Ureter (tissue), 1 donor: Measurements from ENCODE around the gene CGGBP1. TPM values are rescaled to one million over a fixed set of nuclear protein-coding genes. Genes with fewer than 3 reads are reported as not detected.

Source experiments
- DNase-seq: peaks from one replicate; pipeline ENCODE4 v3.0.0-alpha.2; 2020; ENCODE audit warnings: low spot score
- total RNA-seq: library from RNA; stranded (reverse); gene quantifications from one replicate; pipeline ENCODE4 v1.2.4, GENCODE V29; 2023
- donor health status: DM: yes; HTN: yes; CAD: no.

CGGBP1 gene
- 70.1 TPM for total RNA-seq

GRCh38 chr3:88058581-88059379, at the start of gene CGGBP1, which contains the start of gene ZNF654:
Gene CGGBP1 (minus strand): TSS chr3:88059005. CDS start chr3:88055976, 3,029 bp downstream.
Gene ZNF654 (plus strand): TSS chr3:88059255. CDS start chr3:88059320, 65 bp downstream.
- DNase-seq = peak; percentile 100

GRCh38 chr3:88105325-88105724, 46.5 kb upstream of the CGGBP1 start:
- DNase-seq = no peak

- DNase-seq = no peak
These were observed 42.3 kb upstream of the CGGBP1 start for GRCh38 chr3:88101142-88101541.

- DNase-seq = no peak
These were observed 34.5 kb upstream of the CGGBP1 start for GRCh38 chr3:88093266-88093665.

GRCh38 chr3:88092270-88092669, 33.5 kb upstream of the CGGBP1 start:
- DNase-seq = no peak

GRCh38 chr3:88090681-88091080, 31.9 kb upstream of the CGGBP1 start:
- no peak for DNase-seq

GRCh38 chr3:88084097-88084501, 25.3 kb upstream of the CGGBP1 start:
- DNase-seq = no peak

GRCh38 chr3:88082854-88083253, 24.0 kb upstream of the CGGBP1 start:
- DNase-seq = no peak

GRCh38 chr3:88078932-88079331, 20.1 kb upstream of the CGGBP1 start:
- no peak for DNase-seq

- no peak for DNase-seq
These were observed 17.9 kb upstream of the CGGBP1 start for GRCh38 chr3:88076712-88077111.

GRCh38 chr3:88075497-88075896, 16.7 kb upstream of the CGGBP1 start:
- DNase-seq = no peak

- no peak for DNase-seq
These were observed 16.3 kb upstream of the CGGBP1 start for GRCh38 chr3:88075072-88075471.

GRCh38 chr3:88061746-88062145, 2.9 kb upstream of the CGGBP1 start:
- no peak for DNase-seq

GRCh38 chr3:88059380-88060170, 770 bp upstream of the CGGBP1 start:
- DNase-seq = peak; percentile 46

GRCh38 chr3:88058306-88058580, 562 bp downstream of the CGGBP1 start:
- DNase-seq = no peak

GRCh38 chr3:88057630-88058305, 1.0 kb downstream of the CGGBP1 start:
- peak; percentile 43 for DNase-seq

GRCh38 chr3:88046766-88047165, 12.0 kb downstream of the CGGBP1 start:
- no peak for DNase-seq

GRCh38 chr3:88044411-88044810, 14.4 kb downstream of the CGGBP1 start:
- no peak for DNase-seq

GRCh38 chr3:88041005-88041404, 17.8 kb downstream of the CGGBP1 start:
- no peak for DNase-seq

GRCh38 chr3:88040529-88040928, 18.3 kb downstream of the CGGBP1 start:
- DNase-seq = no peak

- DNase-seq = no peak
These were observed 20.2 kb downstream of the CGGBP1 start for GRCh38 chr3:88038566-88038965.

- no peak for DNase-seq
These were observed 22.6 kb downstream of the CGGBP1 start for GRCh38 chr3:88036221-88036620.
